GM23248 (cell line): ENCODE data around the gene SIGLEC1. TPM values are rescaled to one million over a fixed set of nuclear protein-coding genes. Genes with fewer than 3 reads are reported as not detected.

ENCODE experiments used
- DNase-seq: peaks from one replicate; pipeline ENCODE4 v3.0.0-alpha.2; 2015
- H2AFZ ChIP-seq: fragments of 200-600 bp; sonication (generic); 2 replicates; pipeline ENCODE4 v1.6.1; 2016; ENCODE audit warnings: antibody characterized with exemption
- H3F3A ChIP-seq: fragments of 200-600 bp; sonication (generic); 2 replicates; pipeline ENCODE4 v1.6.1; 2016; ENCODE audit warnings: mild to moderate bottlenecking, antibody characterized with exemption, mixed run types; ENCODE audit not compliant: insufficient read depth
- H3K27ac ChIP-seq: fragments of 200-600 bp; sonication (generic); 2 replicates; pipeline ENCODE4 v1.5.1; 2016; ENCODE audit warnings: mild to moderate bottlenecking
- H3K27me3 ChIP-seq: fragments of 200-600 bp; sonication (generic); replicated peaks from 2 replicates; pipeline ENCODE4 v1.6.1; 2016; ENCODE audit warnings: mild to moderate bottlenecking; ENCODE audit not compliant: insufficient read depth
- H3K36me3 ChIP-seq: fragments of 200-600 bp; sonication (generic); 2 replicates; pipeline ENCODE4 v1.6.1; 2016; ENCODE audit warnings: low read depth, mild to moderate bottlenecking
- H3K4me1 ChIP-seq: fragments of 200-600 bp; sonication (generic); 2 replicates; pipeline ENCODE4 v1.6.1; 2016; ENCODE audit warnings: mild to moderate bottlenecking; ENCODE audit not compliant: insufficient read depth
- H3K4me2 ChIP-seq: fragments of 200-600 bp; sonication (generic); one replicate; pipeline ENCODE4 v1.6.1; 2016; ENCODE audit warnings: mild to moderate bottlenecking; ENCODE audit not compliant: unreplicated experiment
- H3K4me3 ChIP-seq: fragments of 200-600 bp; sonication (generic); 2 replicates; pipeline ENCODE4 v1.5.1; 2016; ENCODE audit warnings: mild to moderate bottlenecking
- H3K79me2 ChIP-seq: fragments of 200-600 bp; sonication (generic); 2 replicates; pipeline ENCODE4 v1.6.1; 2016; ENCODE audit warnings: mild to moderate bottlenecking; ENCODE audit not compliant: insufficient read depth
- H3K9ac ChIP-seq: fragments of 200-600 bp; sonication (generic); 2 replicates; pipeline ENCODE4 v1.6.1; 2016; ENCODE audit warnings: mild to moderate bottlenecking
- H3K9me2 ChIP-seq: fragments of 200-600 bp; sonication (generic); 2 replicates; pipeline ENCODE4 v1.6.1; 2016; ENCODE audit warnings: mixed run types, mild to moderate bottlenecking, moderate library complexity; ENCODE audit not compliant: insufficient read depth
- H3K9me3 ChIP-seq: fragments of 200-600 bp; sonication (generic); one replicate; pipeline ENCODE4 v1.6.1; 2017; ENCODE audit warnings: low read depth
- H4K20me1 ChIP-seq: fragments of 200-600 bp; sonication (generic); 2 replicates; pipeline ENCODE4 v1.6.0; 2016; ENCODE audit not compliant: insufficient read depth
- EZH2 ChIP-seq: fragments of 200-600 bp; sonication (generic); IDR thresholded peaks from 2 replicates; pipeline ENCODE4 v1.6.1; 2018; ENCODE audit warnings: antibody characterized with exemption, mild to moderate bottlenecking; ENCODE audit not compliant: insufficient read depth, poor library complexity, severe bottlenecking
- EZH2phosphoT487 ChIP-seq: fragments of 200-600 bp; sonication (generic); IDR thresholded peaks from 2 replicates; pipeline ENCODE4 v1.6.1; 2018; ENCODE audit warnings: antibody characterized with exemption, moderate library complexity, mild to moderate bottlenecking, low read depth; ENCODE audit not compliant: insufficient read depth
- WGBS, 2 experiments: methylation state at CpG; one replicate each; pipeline ENCODE4 v1.1.6; 2015 to 2017; ENCODE audit warnings: low lambda C conversion rate in 2 of 2, low coverage in 1 of 2; ENCODE audit errors: missing lambda C conversion rate in 2 of 2; 5-methylcytosine and 5-hydroxymethylcytosine counted together
- in situ Hi-C: fragments of 300-500 bp; cut with MboI; formaldehyde crosslinking; loops from 2 replicates; pipeline ENCODE4 v1.15.0; 2020
- polyA plus RNA-seq: library from polyadenylated mRNA; unstranded; fragments of >200 nt; fragmentation: Nextera tagmentation; extraction: Ambion mirVana; gene quantifications from 2 replicates; pipeline ENCODE4 v1.2.1, GENCODE V29; 2016
- total RNA-seq: library from RNA; depleted of rRNA; stranded (reverse); fragments of >200 nt; shearing (Covaris generic); gene quantifications from 2 replicates; pipeline ENCODE4 v1.2.3, GENCODE V29; 2014

SIGLEC1 gene
- total and polyA plus RNA-seq, 2 experiments from 2014 or later, result not detected

DNA sequence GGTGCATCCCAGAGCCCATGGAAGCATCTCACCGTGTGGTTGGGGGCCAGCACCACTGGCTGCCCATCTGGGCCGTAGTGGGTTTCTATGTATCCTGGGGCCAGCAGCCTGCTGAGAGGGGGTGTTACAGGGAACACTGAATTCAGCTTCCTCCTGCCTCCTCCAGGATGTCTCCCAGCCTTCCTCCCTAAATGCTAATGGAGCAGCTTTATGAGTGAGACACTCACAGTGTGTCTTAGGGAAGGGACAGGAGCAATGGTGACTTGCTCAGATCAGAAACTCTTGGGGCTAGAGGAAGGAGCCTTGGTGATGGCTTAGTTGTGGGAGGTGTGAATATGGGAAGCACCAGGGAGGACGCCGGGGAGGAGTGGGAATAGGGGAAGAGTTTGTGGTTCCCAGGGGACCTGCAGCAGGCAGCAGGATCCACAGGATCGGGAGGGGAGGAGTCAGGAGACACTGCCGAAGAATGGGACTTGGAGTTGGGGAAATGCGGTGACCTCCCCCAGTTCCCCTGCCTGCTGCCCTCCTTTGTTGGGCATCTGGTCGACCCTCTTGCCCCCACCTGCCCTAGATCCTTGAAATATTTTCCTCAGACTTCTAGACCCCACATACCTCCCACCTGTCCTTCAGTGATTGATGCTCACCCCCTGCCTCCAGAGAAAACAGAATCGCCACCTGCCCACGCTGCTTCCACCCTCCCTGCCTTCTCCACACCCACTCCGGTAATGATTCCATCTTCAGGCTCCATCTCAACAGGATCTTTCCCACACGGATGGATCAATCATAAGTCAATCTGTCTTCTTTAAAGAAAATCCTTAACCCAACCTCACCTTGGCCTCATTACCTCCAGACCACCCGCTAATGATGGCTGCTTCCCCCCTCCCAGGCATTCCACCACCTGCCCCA, 37.2 kb downstream of the SIGLEC1 start:
- H2AFZ ChIP-seq, result no peak overlapping the region
- H3K27me3 ChIP-seq, result no peaks in the 10 kb centered on the region
- H3K9me3 ChIP-seq, result no peaks in the 10 kb centered on the region
- H3F3A ChIP-seq, result 0 out of 2 replicates have a peak, but pooled peaks cover 3% of the 10 kb centered on the region
- TF ChIP-seq EZH2phosphoT487, result no peak
- no peak for TF ChIP-seq EZH2
- H3K4me2 ChIP-seq, result no peak overlapping the region
- no peak overlapping the region for H3K27ac ChIP-seq
- H3K9ac ChIP-seq, result no peak overlapping the region
- DNase-seq, result no peak
- no peaks in the 10 kb centered on the region for H3K36me3 ChIP-seq
- no peak overlapping the region for H3K4me3 ChIP-seq
- H3K79me2 ChIP-seq, result no peaks in the 10 kb centered on the region
- 79 to 81% methylated on average over 11 to 13 of the region's 13 CpGs for WGBS, 2 experiments
- in situ Hi-C loops, result no loop called here
- H4K20me1 ChIP-seq, result no peaks in the 10 kb centered on the region
- peaks cover 39% of the 10 kb centered on the region for H3K4me1 ChIP-seq
- H3K9me2 ChIP-seq, result no peaks in the 10 kb centered on the region

DNA sequence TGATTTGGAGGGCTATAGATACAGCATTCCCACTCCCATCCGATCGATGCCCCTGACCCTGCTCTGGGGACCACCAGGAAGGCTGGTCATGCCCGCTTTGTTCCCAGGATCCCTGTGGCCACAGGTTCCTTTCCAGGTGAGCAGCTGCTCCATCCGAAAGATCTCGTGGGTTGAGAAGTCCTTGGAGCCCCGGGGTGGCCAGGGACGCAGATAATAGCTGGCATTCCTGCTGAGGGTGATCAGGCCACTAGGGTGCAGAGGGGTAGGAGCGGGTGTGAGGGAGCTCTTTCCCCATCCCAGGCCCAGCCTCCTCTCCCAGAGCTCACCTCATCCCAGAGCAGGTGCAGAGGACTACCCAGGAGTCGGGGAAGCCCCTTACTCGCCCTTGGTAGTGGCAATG, 38.0 kb downstream of the SIGLEC1 start:
- in situ Hi-C loops, result no loop called here
- 85 to 86% methylated on average over 10 of the region's 10 CpGs for WGBS, 2 experiments
- TF ChIP-seq EZH2 (no peak), EZH2phosphoT487 (no peak)

GRCh38 chr20:3673221-3674070, 39.0 kb downstream of the SIGLEC1 start:
- Histone ChIP-seq H3K9me3 (no peaks in the 10 kb centered on the region), H3K4me2 (no peak overlapping the region), H3K36me3 (no peaks in the 10 kb centered on the region), H3K9me2 (no peaks in the 10 kb centered on the region), H3K9ac (no peak overlapping the region), H3F3A (0 out of 2 replicates have a peak, but pooled peaks cover under 1% of the 10 kb centered on the region), H3K4me1 (peaks cover 26% of the 10 kb centered on the region), H3K27me3 (no peaks in the 10 kb centered on the region), H3K27ac (no peak overlapping the region), H2AFZ (no peak overlapping the region), H3K4me3 (no peak overlapping the region), H3K79me2 (no peaks in the 10 kb centered on the region), H4K20me1 (no peaks in the 10 kb centered on the region)
- DNase-seq, result no peak
- no peak for TF ChIP-seq EZH2
- no peak for TF ChIP-seq EZH2phosphoT487
- in situ Hi-C loops, result no loop called here
- 89 to 98% methylated on average over 35 to 85 of the region's 90 CpGs for WGBS, 2 experiments

More for the DNA sequence above, 38.0 kb downstream of the SIGLEC1 start:
- no peaks in the 10 kb centered on the region for H3K79me2 ChIP-seq
- no peak overlapping the region for H3K27ac ChIP-seq
- H3K4me3 ChIP-seq, result no peak overlapping the region
- H3K4me2 ChIP-seq, result no peak overlapping the region
- no peaks in the 10 kb centered on the region for H3K36me3 ChIP-seq
- H3K27me3 ChIP-seq, result no peaks in the 10 kb centered on the region
- H3F3A ChIP-seq, result 0 out of 2 replicates have a peak, but pooled peaks cover 3% of the 10 kb centered on the region
- no peaks in the 10 kb centered on the region for H3K9me3 ChIP-seq
- no peaks in the 10 kb centered on the region for H3K9me2 ChIP-seq
- DNase-seq, result no peak
- H2AFZ ChIP-seq, result no peak overlapping the region
- peaks cover 36% of the 10 kb centered on the region for H3K4me1 ChIP-seq
- H3K9ac ChIP-seq, result no peak overlapping the region
- no peaks in the 10 kb centered on the region for H4K20me1 ChIP-seq

DNA sequence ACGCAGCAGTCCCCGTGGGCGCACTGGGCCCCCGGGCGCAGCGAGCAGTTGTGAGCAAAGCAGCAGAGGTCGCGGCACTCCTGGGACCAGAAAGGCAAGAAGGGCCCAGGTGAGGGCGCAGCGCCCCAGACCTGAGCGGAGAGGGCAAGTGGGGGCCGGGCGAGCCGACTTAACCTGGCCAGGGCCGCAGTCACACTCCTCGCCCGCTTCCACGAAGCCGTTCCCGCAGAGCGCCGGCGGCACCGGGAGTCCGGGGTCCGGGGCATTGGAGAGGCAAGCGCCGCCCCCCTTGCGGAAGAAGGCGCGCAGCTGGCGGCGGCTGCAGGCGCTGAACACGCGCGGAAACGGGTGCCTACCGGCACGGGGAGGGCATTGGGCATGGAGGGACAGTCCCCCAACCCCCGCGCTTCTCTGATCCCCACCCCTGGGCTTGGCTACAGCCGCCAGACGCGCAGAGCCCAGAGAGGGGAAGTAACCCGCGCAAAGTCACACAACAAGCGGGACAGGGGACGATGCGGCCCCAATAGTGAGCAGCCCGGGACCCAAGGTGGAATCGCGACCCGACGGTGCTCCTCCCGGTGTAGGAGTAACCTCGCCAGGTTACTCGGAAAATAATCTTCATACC, 39.7 kb downstream of the SIGLEC1 start:
- H3K9me3 ChIP-seq, result no peaks in the 10 kb centered on the region
- H3K79me2 ChIP-seq, result no peaks in the 10 kb centered on the region
- H3K4me2 ChIP-seq, result no peak overlapping the region
- no peak overlapping the region for H3K4me3 ChIP-seq
- H3K27me3 ChIP-seq, result no peaks in the 10 kb centered on the region
- no peak for DNase-seq
- H4K20me1 ChIP-seq, result no peaks in the 10 kb centered on the region
- TF ChIP-seq EZH2phosphoT487 (no peak), EZH2 (no peak)
- in situ Hi-C loops, result no loop called here
- no peak overlapping the region for H3K27ac ChIP-seq
- H3K9me2 ChIP-seq, result no peaks in the 10 kb centered on the region
- no peak overlapping the region for H2AFZ ChIP-seq
- no peaks in the 10 kb centered on the region for H3F3A ChIP-seq
- H3K4me1 ChIP-seq, result peaks cover 18% of the 10 kb centered on the region; the same call in 1 of the 2 replicates
- 86 to 87% methylated on average over 48 to 58 of the region's 58 CpGs for WGBS, 2 experiments
- H3K9ac ChIP-seq, result no peak overlapping the region
- H3K36me3 ChIP-seq, result no peaks in the 10 kb centered on the region
